SK-MEL-5 (cell line): Measurements from ENCODE around the gene OR2T2. TPM values are rescaled to one million over a fixed set of nuclear protein-coding genes. Genes with fewer than 3 reads are reported as not detected.
"Not testable (repeated sequence)": the region's sequence is repeated elsewhere in the genome, so short reads cannot be mapped to it uniquely, and the experiment has no call there.

Experiments
- DNase-seq: peaks from one replicate; pipeline ENCODE4 v3.0.0-alpha.2; 2016; ENCODE audit warnings: low read depth, low spot score
- in situ Hi-C: cut with HindIII; loops from 2 replicates; pipeline ENCODE4 v1.10.0; 2016; ENCODE audit warnings: low sequenced_read_pairs, high pct_unique_total_duplicates, low pct_unique_long_range_greater_than_20kb
- total RNA-seq: library from RNA; depleted of rRNA; stranded (reverse); fragments of >200 nt; shearing (Covaris generic); gene quantifications from 2 replicates; pipeline ENCODE4 v1.2.3, GENCODE V29; 2014; rRNA removed

OR2T2 gene
- total RNA-seq, 1 experiment from 2014 or later: not detected

DNA sequence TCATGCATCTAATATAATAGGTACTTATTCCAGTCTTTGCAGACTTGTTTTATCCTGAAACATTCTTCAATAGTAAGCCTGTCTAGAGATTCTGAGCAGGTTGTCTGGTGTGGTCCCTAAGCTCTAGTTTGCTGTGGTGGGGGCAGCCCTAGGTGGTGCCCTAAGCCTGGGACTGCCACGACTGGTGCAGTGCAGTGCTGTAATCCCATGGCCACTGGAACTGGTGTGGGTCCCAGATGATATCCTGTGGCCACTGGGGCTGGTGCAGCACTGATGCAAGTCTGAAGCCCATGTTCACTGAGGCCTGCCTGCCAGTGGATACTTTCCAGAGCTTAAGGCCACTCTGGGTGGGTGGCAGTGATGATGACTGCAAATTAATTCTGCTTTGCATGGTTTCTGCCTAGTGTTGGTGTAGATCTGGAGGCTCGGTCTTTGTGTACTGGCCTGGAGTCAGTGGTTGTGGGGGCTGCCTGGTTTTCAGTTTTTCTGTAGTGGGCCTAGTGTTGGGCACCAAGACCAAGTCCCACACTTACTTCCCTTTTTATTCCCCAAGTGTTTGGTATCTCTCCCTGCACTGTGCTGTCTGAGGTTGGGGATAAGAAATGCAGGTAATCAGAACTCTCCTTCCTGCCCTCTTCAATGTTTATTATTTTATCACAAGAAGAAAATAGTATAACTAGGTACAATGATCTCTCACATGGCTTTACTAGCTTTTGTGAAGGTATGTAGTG lies 55.0 kb downstream of the OR2T2 start:
- DNase-seq, in situ Hi-C loops: not testable (repeated sequence)

Other genes starting within 250 kb of the OR2T2 start
- not detected in 2 replicates for gene OR2M3, start 248.4 kb upstream of the OR2T2 start, total RNA-seq
- gene OR2M4, start 214.2 kb upstream of the OR2T2 start, total RNA-seq: not detected in 2 replicates
- gene OR2T33, start 167.7 kb upstream of the OR2T2 start, total RNA-seq: not detected in 2 replicates
- gene OR2T12, start 142.2 kb upstream of the OR2T2 start, total RNA-seq: not detected in 2 replicates
- gene OR2M7, start 121.1 kb upstream of the OR2T2 start, total RNA-seq: not detected in 2 replicates
- gene OR14C36, start 96.9 kb upstream of the OR2T2 start, total RNA-seq: not detected in 2 replicates
- not detected in 2 replicates for gene OR2T4, start 84.0 kb upstream of the OR2T2 start, total RNA-seq
- not detected in 2 replicates for gene OR2T6, start 69.9 kb upstream of the OR2T2 start, total RNA-seq
- gene OR2T1, start 42.6 kb upstream of the OR2T2 start, total RNA-seq: not detected in 2 replicates
- gene OR2T3, start 27.7 kb downstream of the OR2T2 start, total RNA-seq: not detected in 2 replicates
- gene OR2T5, start 43.0 kb downstream of the OR2T2 start, total RNA-seq: not detected in 2 replicates
- gene OR2G6, start 62.4 kb downstream of the OR2T2 start, total RNA-seq: not detected in 2 replicates
- not detected in 2 replicates for gene OR2T29, start 117.1 kb downstream of the OR2T2 start, total RNA-seq
- gene OR2T34, start 129.1 kb downstream of the OR2T2 start, total RNA-seq: not detected in 2 replicates
- not detected in 2 replicates for gene OR2T10, start 152.1 kb downstream of the OR2T2 start, total RNA-seq
- gene OR2T11, start 189.5 kb downstream of the OR2T2 start, total RNA-seq: not detected in 2 replicates
- not detected in 2 replicates for gene OR2T35, start 199.6 kb downstream of the OR2T2 start, total RNA-seq
- not detected in 2 replicates for gene OR2T27, start 209.9 kb downstream of the OR2T2 start, total RNA-seq